B cell (primary cell): ENCODE data around the gene PIP4K2A. TPM values are rescaled to one million over a fixed set of nuclear protein-coding genes. Genes with fewer than 3 reads are reported as not detected.

Source experiments
- ATAC-seq: fragments of 200-7000 bp; cut with Tn5 transposase; one replicate; pipeline ENCODE4 v1.10.0; 2021; ENCODE audit warnings: low read depth, mild to moderate bottlenecking, moderate number of reproducible peaks, moderate library complexity
- CTCF ChIA-PET: fragments of 350-600 bp; sonication (Branson Sonifier 250); formaldehyde crosslinking; loops from one replicate; lab custom pipeline; 2021; ENCODE audit warnings: antibody characterized with exemption, inconsistent platforms; lab: Charles Lee
- POLR2A ChIA-PET: fragments of 350-600 bp; sonication (Branson Sonifier 250); formaldehyde crosslinking; loops from one replicate; lab custom pipeline; 2021; ENCODE audit warnings: antibody characterized with exemption; lab: Charles Lee
- DNase-seq: peaks from one replicate; pipeline ENCODE4 v3.0.0; 2013
- H2AFZ ChIP-seq: 2 replicates; pipeline ENCODE4 v1.6.1; 2012; ENCODE audit warnings: mild to moderate bottlenecking, low read depth, low read length; ENCODE audit not compliant: insufficient read depth, poor library complexity, severe bottlenecking
- H3K27ac ChIP-seq, 2 donors: 1 replicate in 1 of 2; 2 replicates in 1 of 2; pipeline ENCODE4 v1.5.1; 2012 to 2013; ENCODE audit warnings: low read length in 2 of 2, mild to moderate bottlenecking in 2 of 2, moderate library complexity in 1 of 2
- H3K27me3 ChIP-seq, 4 experiments: fragments of 200-600 bp in 1 of 4; sonication (generic) in 1 of 4; replicated peaks in 1 of 4; 1 replicate in 2 of 4; 2 replicates in 2 of 4; pipeline versions ENCODE4 v1.6.1 to v1.7.0; 2013 to 2016; ENCODE audit warnings: low read length in 3 of 4, mild to moderate bottlenecking in 2 of 4, mixed read lengths in 1 of 4, moderate library complexity in 1 of 4; ENCODE audit not compliant: insufficient read depth in 4 of 4, control insufficient read depth in 3 of 4; ENCODE audit errors: control extremely low read depth in 1 of 4
- H3K36me3 ChIP-seq, 2 experiments: replicated peaks in 1 of 2; 1 replicate in 1 of 2; 2 replicates in 1 of 2; pipeline versions ENCODE4 v1.6.1 to v1.7.1; 2013; ENCODE audit warnings: low read length in 1 of 2; ENCODE audit not compliant: insufficient read depth in 2 of 2, control insufficient read depth in 1 of 2; ENCODE audit errors: control extremely low read depth in 1 of 2, extremely low read depth in 1 of 2
- H3K4me1 ChIP-seq, 2 donors: fragments of 200-600 bp in 1 of 2; sonication (generic) in 1 of 2; 1 replicate in 1 of 2; 2 replicates in 1 of 2; pipeline versions ENCODE4 v1.5.1 to v1.6.1; 2013 to 2017; ENCODE audit warnings: low read length in 2 of 2; ENCODE audit not compliant: control insufficient read depth in 2 of 2, insufficient read depth in 2 of 2
- H3K4me2 ChIP-seq: replicated peaks from 2 replicates; pipeline ENCODE3; 2012; ENCODE audit warnings: mild to moderate bottlenecking, low read depth, low read length; ENCODE audit not compliant: poor library complexity, severe bottlenecking
- H3K4me3 ChIP-seq, 5 experiments: fragments of 200-600 bp in 1 of 5; sonication (generic) in 1 of 5; 1 replicate in 3 of 5; 2 replicates in 2 of 5; pipeline versions ENCODE4 v1.5.1 to v1.7.0; 2011 to 2016; ENCODE audit warnings: low read length in 4 of 5, mild to moderate bottlenecking in 4 of 5, low read depth in 2 of 5, control low read depth in 1 of 5, moderate library complexity in 1 of 5; ENCODE audit not compliant: insufficient read depth in 1 of 5; ENCODE audit errors: control extremely low read depth in 1 of 5, extremely low read depth in 1 of 5
- H3K79me2 ChIP-seq: fragments of 200-600 bp; sonication (generic); one replicate; pipeline ENCODE4 v1.6.0; 2016; ENCODE audit warnings: low read length; ENCODE audit not compliant: control insufficient read depth, insufficient read depth
- H3K9ac ChIP-seq: fragments of 200-600 bp; sonication (generic); 2 replicates; pipeline ENCODE4 v1.6.1; 2017; ENCODE audit warnings: mild to moderate bottlenecking, low read length, moderate library complexity
- H3K9me3 ChIP-seq, 3 donors: one replicate each; pipeline versions ENCODE4 v1.6.1 to v1.7.1; 2013; ENCODE audit warnings: low read length in 2 of 3; ENCODE audit not compliant: control insufficient read depth in 2 of 3, insufficient read depth in 1 of 3; ENCODE audit errors: control extremely low read depth in 1 of 3
- H4K20me1 ChIP-seq: 2 replicates; pipeline ENCODE4 v1.6.0; 2012; ENCODE audit warnings: mild to moderate bottlenecking, low read length; ENCODE audit not compliant: insufficient read depth, control insufficient read depth, poor library complexity, severe bottlenecking
- H3K27ac Mint-ChIP-seq: one replicate; pipeline ENCODE4 v1.8.0; 2021; ENCODE audit warnings: mixed read lengths
- H3K27me3 Mint-ChIP-seq: one replicate; pipeline ENCODE4 v1.8.0; 2021; ENCODE audit warnings: mixed read lengths
- H3K4me1 Mint-ChIP-seq: one replicate; pipeline ENCODE4 v1.8.0; 2021; ENCODE audit warnings: mixed read lengths
- H3K4me3 Mint-ChIP-seq: one replicate; pipeline ENCODE4 v1.8.0; 2021; ENCODE audit warnings: mixed read lengths
- H3K9me3 Mint-ChIP-seq: one replicate; pipeline ENCODE4 v1.8.0; 2022; ENCODE audit warnings: mixed read lengths; ENCODE audit not compliant: insufficient read depth
- CTCF ChIP-seq: fragments of 200-600 bp; IDR thresholded peaks from one replicate; pipeline ENCODE4 v1.8.0; 2022; ENCODE audit warnings: antibody characterized with exemption, mild to moderate bottlenecking
- EZH2 ChIP-seq: IDR thresholded peaks from 2 replicates; pipeline ENCODE4 v1.6.1; 2012; ENCODE audit warnings: borderline replicate concordance, low read depth, mild to moderate bottlenecking, moderate library complexity, low read length; ENCODE audit not compliant: insufficient read depth, poor library complexity, severe bottlenecking
- WGBS: methylation state at CpG from one replicate; pipeline ENCODE4 v1.1.5; 2013; ENCODE audit warnings: missing lambda C conversion rate; ENCODE audit not compliant: insufficient coverage; 5-methylcytosine and 5-hydroxymethylcytosine counted together
- intact Hi-C: fragments of 100-400 bp; cut with micrococcal nuclease; formaldehyde crosslinking; loops from one replicate; pipeline ENCODE4 v1.10.0; 2022
- polyA plus RNA-seq: library from polyadenylated mRNA; depleted of rRNA; stranded (reverse); fragments of >200 nt; gene quantifications from 2 replicates; pipeline ENCODE4 v1.2.3, GENCODE V29; 2012
- total RNA-seq, 2 donors: library from RNA; stranded (reverse); fragments of 120-200 nt in 1 of 2; gene quantifications; 1 replicate in 1 of 2; 2 replicates in 1 of 2; pipeline versions ENCODE4 v1.2.3 to v1.2.4, GENCODE V29; 2013 to 2022

Gene PIP4K2A
- total and polyA plus RNA-seq, 2 donors (not counting 1 experiment from before 2014, with no cell fraction given), result 21.8 to 103 TPM

GRCh38 chr10:22713853-22714478 lies 412 bp downstream of the PIP4K2A start:
- H3K9ac ChIP-seq, result peak overlapping the region; percentile 95
- peaks cover 43% of the 10 kb centered on the region for H3K4me1 Mint-ChIP-seq
- H3K36me3 ChIP-seq, result no peaks in the 10 kb centered on the region
- H3K4me2 ChIP-seq, result peak overlapping the region; percentile 89
- H3K9me3 ChIP-seq, result peaks cover 0 to 3% (median 0%) of the 10 kb centered on the region in 3 donors
- H3K27me3 ChIP-seq, result no peaks in the 10 kb centered on the region
- H3K27me3 Mint-ChIP-seq, result no peaks in the 10 kb centered on the region
- H2AFZ ChIP-seq, result peak overlapping the region; percentile 75
- TF ChIP-seq CTCF, result no peak
- no peak for TF ChIP-seq EZH2
- H3K27ac Mint-ChIP-seq, result peak overlapping the region; percentile 89
- ATAC-seq (peak; percentile 40), DNase-seq (peak; percentile 81)
- H3K79me2 ChIP-seq, result peaks cover 52% of the 10 kb centered on the region
- WGBS, result under 1% methylated on average over 63 of the region's 67 CpGs
- peak overlapping the region; percentile 66 to 92 (median 90) for H3K4me3 ChIP-seq
- intact Hi-C loops, result loop anchor here (1.0 to 10.0 kb wide), 10 partner anchors 9 to 1179 kb away; partner anchors contain the start of genes COMMD3, DNAJC1 and MLLT10
- H3K4me3 Mint-ChIP-seq, result peak overlapping the region; percentile 91
- peaks cover 28% of the 10 kb centered on the region for H4K20me1 ChIP-seq
- H3K9me3 Mint-ChIP-seq, result no peaks in the 10 kb centered on the region
- ChIA-PET CTCF (interaction anchor here (1.3 kb wide), 1 partner anchor 109 kb away, joined by 4 read pairs; no protein-coding TSS in a partner anchor), POLR2A (interaction anchor here (0.5 to 1.5 kb wide), 9 partner anchors 9 to 393 kb away, joined by 3 to 8 read pairs (median 4); partner anchors contain the start of gene BMI1)
- peak overlapping the region; percentile 78 to 85 for H3K27ac ChIP-seq
- peaks cover 31 to 44% of the 10 kb centered on the region in 2 donors for H3K4me1 ChIP-seq
